ENCODE results near the gene DACT2. TPM values are rescaled to one million over a fixed set of nuclear protein-coding genes. Genes with fewer than 3 reads are reported as not detected.
"Not testable (repeated sequence)": the region's sequence is repeated elsewhere in the genome, so short reads cannot be mapped to it uniquely, and the experiment has no call there.

Gene DACT2
- total RNA-seq, 1 donor from 2014 or later, result 0.84 TPM

DNA sequence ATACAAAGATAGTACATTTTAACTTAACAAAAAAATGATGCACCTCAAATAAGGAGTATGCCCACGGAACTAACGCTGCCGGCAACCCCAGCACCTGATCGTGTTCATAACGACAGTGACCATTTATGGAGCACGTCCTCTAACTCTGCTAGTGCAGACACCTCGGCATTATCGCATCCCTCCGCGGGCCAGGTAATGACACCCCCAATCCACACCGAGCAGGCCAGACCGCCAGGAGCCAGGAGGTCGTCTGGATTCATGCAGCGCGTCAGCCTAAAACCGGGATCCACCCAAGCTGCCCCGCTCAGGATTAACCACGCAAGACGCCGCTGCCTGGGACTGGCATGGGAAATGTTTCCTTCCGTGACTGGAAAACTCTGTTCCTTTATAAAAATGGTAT, 34.1 kb downstream of the DACT2 start:
- H3K36me3 ChIP-seq (ENCODE audit: control insufficient read depth, insufficient read depth, low read length), result no peaks in the 10 kb centered on the region
- DNase-seq (ENCODE audit: low read depth), result no peak
- H3K27me3 ChIP-seq (ENCODE audit: control insufficient read depth, insufficient read depth, low read length), result peaks cover 6% of the 10 kb centered on the region
- H3K4me3 ChIP-seq (ENCODE audit: low read depth, low read length), result no peak overlapping the region
- TF ChIP-seq CTCF (IDR thresholded peaks at IDR 0.05; ENCODE audit: insufficient read depth, low read length, poor library complexity, severe bottlenecking), result no peak

- Histone ChIP-seq H3K27me3 (ENCODE audit: control insufficient read depth, insufficient read depth, low read length) (peaks cover 8% of the 10 kb centered on the region), H3K36me3 (ENCODE audit: control insufficient read depth, insufficient read depth, low read length) (no peaks in the 10 kb centered on the region), H3K4me3 (ENCODE audit: low read depth, low read length) (no peak overlapping the region)
- no peak for TF ChIP-seq CTCF (IDR thresholded peaks at IDR 0.05; ENCODE audit: insufficient read depth, low read length, poor library complexity, severe bottlenecking)
- no peak for DNase-seq (ENCODE audit: low read depth)
Measured at GRCh38 chr6:168284187-168284586, 35.4 kb downstream of the DACT2 start.

GRCh38 chr6:168283686-168284025, 35.9 kb downstream of the DACT2 start:
- Histone ChIP-seq H3K4me3 (ENCODE audit: low read depth, low read length) (no peak overlapping the region), H3K36me3 (ENCODE audit: control insufficient read depth, insufficient read depth, low read length) (no peaks in the 10 kb centered on the region), H3K27me3 (ENCODE audit: control insufficient read depth, insufficient read depth, low read length) (peaks cover 10% of the 10 kb centered on the region)
- no peak for TF ChIP-seq CTCF (IDR thresholded peaks at IDR 0.05; ENCODE audit: insufficient read depth, low read length, poor library complexity, severe bottlenecking)
- no peak for DNase-seq (ENCODE audit: low read depth)

GRCh38 chr6:168282985-168283685, 36.4 kb downstream of the DACT2 start:
- H3K36me3 ChIP-seq (ENCODE audit: control insufficient read depth, insufficient read depth, low read length), result no peaks in the 10 kb centered on the region
- H3K27me3 ChIP-seq (ENCODE audit: control insufficient read depth, insufficient read depth, low read length), result peaks cover 10% of the 10 kb centered on the region
- TF ChIP-seq CTCF (IDR thresholded peaks at IDR 0.05; ENCODE audit: insufficient read depth, low read length, poor library complexity, severe bottlenecking), result no peak
- H3K4me3 ChIP-seq (ENCODE audit: low read depth, low read length), result no peak overlapping the region
- no peak for DNase-seq (ENCODE audit: low read depth)

GRCh38 chr6:168281826-168282225, 37.8 kb downstream of the DACT2 start:
- Histone ChIP-seq H3K4me3 (ENCODE audit: low read depth, low read length) (no peak overlapping the region), H3K36me3 (ENCODE audit: control insufficient read depth, insufficient read depth, low read length) (no peaks in the 10 kb centered on the region), H3K27me3 (ENCODE audit: control insufficient read depth, insufficient read depth, low read length) (peaks cover 10% of the 10 kb centered on the region)
- DNase-seq (ENCODE audit: low read depth), result no peak
- TF ChIP-seq CTCF (IDR thresholded peaks at IDR 0.05; ENCODE audit: insufficient read depth, low read length, poor library complexity, severe bottlenecking), result no peak

- DNase-seq (ENCODE audit: low read depth), result not testable (repeated sequence)
Measured at GRCh38 chr6:168281314-168281713, 38.3 kb downstream of the DACT2 start.

More at GRCh38 chr6:168281314-168281713, 38.3 kb downstream of the DACT2 start:
- peaks cover 10% of the 10 kb centered on the region for H3K27me3 ChIP-seq (ENCODE audit: control insufficient read depth, insufficient read depth, low read length)
- H3K4me3 ChIP-seq (ENCODE audit: low read depth, low read length); H3K36me3 ChIP-seq (ENCODE audit: control insufficient read depth, insufficient read depth, low read length): not testable (repeated sequence)
